ENCODE measurements around the gene SOX13. TPM values are rescaled to one million over a fixed set of nuclear protein-coding genes. Genes with fewer than 3 reads are reported as not detected.

Gene SOX13
- total RNA-seq, 1 experiment from 2014 or later = 53.0 TPM

- 0 out of 2 replicates have a peak, but pooled peaks cover 6% of the 10 kb centered on the region for H3K27me3 ChIP-seq (ENCODE audit: control insufficient read depth, insufficient read depth, low read length)
- CTCF ChIA-PET = no interaction called here
- ATAC-seq (no peak; the same call in 1 of the 2 replicates), DNase-seq (ENCODE audit: low read depth, low spot score) (peak; percentile 71)
- intact Hi-C loops (cut with micrococcal nuclease; ENCODE audit: unreplicated experiment) = no loop called here
- no peaks in the 10 kb centered on the region for H3K4me1 ChIP-seq (ENCODE audit: control insufficient read depth, insufficient read depth, low read length)
- no TSS peak for BruUV-seq (replicated peaks)
- in situ Hi-C loops (cut with HindIII; ENCODE audit: low pct_unique_long_range_greater_than_20kb, low sequenced_read_pairs) = no loop called here
- H3K4me3 ChIP-seq (ENCODE audit: low read depth in 2 of 2, low read length in 2 of 2) = no peak overlapping the region
- H3K36me3 ChIP-seq (ENCODE audit: control insufficient read depth, insufficient read depth, low read length) = no peaks in the 10 kb centered on the region
- no peak overlapping the region for H3K27ac ChIP-seq (ENCODE audit: low read length)
- POLR2A ChIA-PET = no interaction called here
- TF ChIP-seq SIN3A (IDR thresholded peaks at IDR 0.05; ENCODE audit: borderline replicate concordance, insufficient read depth, low read depth, low read length) = no peak
- TF ChIP-seq REST (IDR thresholded peaks at IDR 0.05; ENCODE audit: insufficient read depth in 1 of 2, low read depth in 2 of 2, low read length in 1 of 2) = no peak
- TF ChIP-seq TCF7L2 (IDR thresholded peaks at IDR 0.05; ENCODE audit: low read depth, low read length) = no peak
- TF ChIP-seq POLR2AphosphoS5 (IDR thresholded peaks at IDR 0.05; ENCODE audit: low read depth, low read length) = no peak
- TF ChIP-seq CTCF (IDR thresholded peaks at IDR 0.05) = no peak
- peaks cover 11% of the 10 kb centered on the region; the same call in 1 of the 2 replicates for H3K9me3 ChIP-seq (ENCODE audit: control insufficient read depth, insufficient read depth, low read depth, low read length)
These were observed 98.8 kb downstream of the SOX13 start for GRCh38 chr1:204171751-204172178.

- DNase-seq (ENCODE audit: low read depth, low spot score) = no peak
- TF ChIP-seq POLR2AphosphoS5 (IDR thresholded peaks at IDR 0.05; ENCODE audit: low read depth, low read length) (no peak), CTCF (IDR thresholded peaks at IDR 0.05) (no peak), SIN3A (IDR thresholded peaks at IDR 0.05; ENCODE audit: borderline replicate concordance, insufficient read depth, low read depth, low read length) (no peak), REST (IDR thresholded peaks at IDR 0.05; ENCODE audit: insufficient read depth in 1 of 2, low read depth in 2 of 2, low read length in 1 of 2) (no peak), TCF7L2 (IDR thresholded peaks at IDR 0.05; ENCODE audit: low read depth, low read length) (no peak)
- POLR2A ChIA-PET = interaction anchor here (0.5 kb wide), 1 partner anchor 200 kb away, joined by 5 read pairs; no protein-coding TSS in a partner anchor
- Histone ChIP-seq H3K4me3 (ENCODE audit: low read depth in 2 of 2, low read length in 2 of 2) (no peak overlapping the region), H3K27ac (ENCODE audit: low read length) (no peak overlapping the region), H3K9me3 (ENCODE audit: control insufficient read depth, insufficient read depth, low read depth, low read length) (peaks cover 11% of the 10 kb centered on the region; the same call in 1 of the 2 replicates), H3K36me3 (ENCODE audit: control insufficient read depth, insufficient read depth, low read length) (no peaks in the 10 kb centered on the region), H3K4me1 (ENCODE audit: control insufficient read depth, insufficient read depth, low read length) (no peaks in the 10 kb centered on the region), H3K27me3 (ENCODE audit: control insufficient read depth, insufficient read depth, low read length) (peaks cover 9% of the 10 kb centered on the region; the same call in 1 of the 2 replicates)
- intact Hi-C loops (cut with micrococcal nuclease; ENCODE audit: unreplicated experiment) (no loop called here), in situ Hi-C loops (cut with HindIII; ENCODE audit: low pct_unique_long_range_greater_than_20kb, low sequenced_read_pairs) (no loop called here)
- no TSS peak for BruUV-seq (replicated peaks)
- CTCF ChIA-PET = no interaction called here
- ATAC-seq = no peak
These were observed 99.6 kb downstream of the SOX13 start for GRCh38 chr1:204172404-204173029.

All from Panc1 (cell line).